Neural progenitor cell (in vitro differentiated cells): ENCODE measurements around the gene CCDC91.

Experiments used
- EZH2 ChIP-seq: fragments of 200-600 bp; sonication (generic); IDR thresholded peaks from 2 replicates; pipeline ENCODE4 v1.6.1; 2017; ENCODE audit warnings: antibody characterized with exemption, mild to moderate bottlenecking, moderate library complexity
- TF ChIP-seq, protein P1 (sequence below): fragments of 200-600 bp; sonication (generic); IDR thresholded peaks from 2 replicates; pipeline ENCODE4 v1.5.1; 2017; ENCODE audit warnings: antibody characterized with exemption, mild to moderate bottlenecking

DNA sequence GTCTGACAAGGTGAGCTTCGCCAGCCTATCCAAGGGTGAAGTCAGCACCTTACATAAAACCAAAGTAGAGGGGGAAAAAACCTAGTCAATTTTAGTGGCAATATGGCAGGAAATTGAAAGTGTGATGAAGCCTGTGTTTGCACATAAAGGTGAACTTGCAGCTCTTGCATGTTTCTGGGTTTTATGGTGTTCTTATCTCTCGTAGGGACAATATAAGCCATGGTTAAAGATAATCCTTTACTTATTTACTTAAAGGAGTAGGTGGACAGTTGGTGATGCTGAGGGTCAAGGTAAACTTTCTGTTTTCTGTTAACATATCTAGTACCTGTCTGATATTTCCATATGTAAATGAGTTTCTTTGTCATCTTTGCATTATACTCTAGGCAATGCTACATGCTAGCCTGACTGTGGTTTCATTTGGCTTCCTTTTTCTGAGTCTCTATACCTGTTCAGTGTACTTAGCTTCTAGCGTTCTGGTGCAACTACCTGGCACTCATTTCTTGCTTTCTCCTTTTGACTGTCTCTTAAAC lies 32.8 kb downstream of the CCDC91 start:
- TF ChIP-seq EZH2 = no peak
- TF ChIP-seq, protein P1, sequence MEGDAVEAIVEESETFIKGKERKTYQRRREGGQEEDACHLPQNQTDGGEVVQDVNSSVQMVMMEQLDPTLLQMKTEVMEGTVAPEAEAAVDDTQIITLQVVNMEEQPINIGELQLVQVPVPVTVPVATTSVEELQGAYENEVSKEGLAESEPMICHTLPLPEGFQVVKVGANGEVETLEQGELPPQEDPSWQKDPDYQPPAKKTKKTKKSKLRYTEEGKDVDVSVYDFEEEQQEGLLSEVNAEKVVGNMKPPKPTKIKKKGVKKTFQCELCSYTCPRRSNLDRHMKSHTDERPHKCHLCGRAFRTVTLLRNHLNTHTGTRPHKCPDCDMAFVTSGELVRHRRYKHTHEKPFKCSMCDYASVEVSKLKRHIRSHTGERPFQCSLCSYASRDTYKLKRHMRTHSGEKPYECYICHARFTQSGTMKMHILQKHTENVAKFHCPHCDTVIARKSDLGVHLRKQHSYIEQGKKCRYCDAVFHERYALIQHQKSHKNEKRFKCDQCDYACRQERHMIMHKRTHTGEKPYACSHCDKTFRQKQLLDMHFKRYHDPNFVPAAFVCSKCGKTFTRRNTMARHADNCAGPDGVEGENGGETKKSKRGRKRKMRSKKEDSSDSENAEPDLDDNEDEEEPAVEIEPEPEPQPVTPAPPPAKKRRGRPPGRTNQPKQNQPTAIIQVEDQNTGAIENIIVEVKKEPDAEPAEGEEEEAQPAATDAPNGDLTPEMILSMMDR = no peak
